GM21825 (cell line): ENCODE data around the gene GRWD1.

Source experiments
- ATAC-seq: cut with Tn5 transposase; IDR thresholded peaks from one replicate; pipeline ENCODE4 v1.9.1; 2021; ENCODE audit warnings: mild to moderate bottlenecking, moderate library complexity; ENCODE audit not compliant: unreplicated experiment

Gene GRWD1

GRCh38 chr19:48455171-48455907 is 9.6 kb downstream of the GRWD1 start, which contains the start of gene KCNJ14:
KCNJ14 (plus strand) TSS chr19:48455574; CDS start chr19:48461725, 6,151 bp downstream.
- ATAC-seq: no peak

GRCh38 chr19:48455908-48456562 is 10.3 kb downstream of the GRWD1 start:
- ATAC-seq: no peak

GRCh38 chr19:48456864-48457263 is 11.1 kb downstream of the GRWD1 start:
- ATAC-seq: no peak

GRCh38 chr19:48458016-48458415 is 12.2 kb downstream of the GRWD1 start:
- ATAC-seq: no peak

- no peak for ATAC-seq
Measured at GRCh38 chr19:48461651-48461981, 15.8 kb downstream of the GRWD1 start.

GRCh38 chr19:48461982-48462655 is 16.3 kb downstream of the GRWD1 start:
- ATAC-seq: no peak

GRCh38 chr19:48465215-48465614 is 19.4 kb downstream of the GRWD1 start:
- no peak for ATAC-seq

- no peak for ATAC-seq
Measured at GRCh38 chr19:48466561-48467325, 21.0 kb downstream of the GRWD1 start.

GRCh38 chr19:48468772-48469288 is 23.0 kb downstream of the GRWD1 start:
- ATAC-seq: peak; percentile 87

- ATAC-seq: peak; percentile 12
Measured at GRCh38 chr19:48469289-48469881, 23.6 kb downstream of the GRWD1 start, which contains the start of gene CYTH2. CYTH2 (plus strand) TSS chr19:48469369; CDS start chr19:48469508, 139 bp downstream.

- ATAC-seq: no peak
Measured at GRCh38 chr19:48469934-48470680, 24.3 kb downstream of the GRWD1 start.

- no peak for ATAC-seq
Measured at GRCh38 chr19:48470856-48471255, 25.1 kb downstream of the GRWD1 start.

- no peak for ATAC-seq
Measured at GRCh38 chr19:48471836-48472235, 26.1 kb downstream of the GRWD1 start.

- ATAC-seq: no peak
Measured at GRCh38 chr19:48473161-48473966, 27.6 kb downstream of the GRWD1 start.

- ATAC-seq: no peak
Measured at GRCh38 chr19:48474084-48474592, 28.4 kb downstream of the GRWD1 start.

- ATAC-seq: no peak
Measured at GRCh38 chr19:48475369-48476068, 29.7 kb downstream of the GRWD1 start.

- no peak for ATAC-seq
Measured at GRCh38 chr19:48476176-48476575, 30.4 kb downstream of the GRWD1 start.

GRCh38 chr19:48477067-48477685 is 31.4 kb downstream of the GRWD1 start:
- no peak for ATAC-seq
